Kidney (tissue), 14 donors: ENCODE data around the gene DLGAP4. TPM values are rescaled to one million over a fixed set of nuclear protein-coding genes. Genes with fewer than 3 reads are reported as not detected.

Experiments
- DNase-seq, 5 donors: peaks; one replicate each; pipeline ENCODE4 v3.0.0-alpha.2; 2013 to 2020
- FAIRE-seq: peaks from 2 replicates; lab custom pipeline; 2012; peaks lifted over from hg19 to GRCh38; lab: Jason Lieb, UNC
- H3K27ac ChIP-seq, 2 donors: one replicate each; pipeline ENCODE4 v1.7.0; 2013; ENCODE audit warnings: low read depth in 2 of 2, low read length in 2 of 2, inconsistent platforms in 1 of 2
- H3K27me3 ChIP-seq: one replicate; pipeline ENCODE4 v1.7.1; 2013; ENCODE audit warnings: low read length, inconsistent platforms; ENCODE audit not compliant: control insufficient read depth, insufficient read depth
- H3K36me3 ChIP-seq, 3 donors: one replicate each; pipeline versions ENCODE4 v1.7.0 to v1.7.1; 2013; ENCODE audit warnings: low read length in 3 of 3, control low read depth in 1 of 3, inconsistent platforms in 1 of 3; ENCODE audit not compliant: insufficient read depth in 3 of 3, control insufficient read depth in 2 of 3
- H3K4me1 ChIP-seq, 3 donors: one replicate each; pipeline versions ENCODE4 v1.7.0 to v1.7.1; 2013; ENCODE audit warnings: low read length in 3 of 3, inconsistent platforms in 1 of 3, low read depth in 1 of 3; ENCODE audit not compliant: control insufficient read depth in 2 of 3, insufficient read depth in 2 of 3
- H3K4me3 ChIP-seq, 3 donors: one replicate each; pipeline versions ENCODE4 v1.7.0 to v1.8.1; 2013; ENCODE audit warnings: low read length in 3 of 3, control low read depth in 1 of 3, inconsistent platforms in 1 of 3
- H3K9ac ChIP-seq, 3 donors: one replicate each; pipeline versions ENCODE4 v1.7.0 to v1.7.1; 2013; ENCODE audit warnings: low read length in 3 of 3, control low read depth in 1 of 3, inconsistent platforms in 1 of 3
- H3K9me3 ChIP-seq, 3 donors: one replicate each; pipeline versions ENCODE4 v1.7.0 to v1.7.1; 2013; ENCODE audit warnings: low read length in 3 of 3, control low read depth in 1 of 3, inconsistent platforms in 1 of 3; ENCODE audit not compliant: control insufficient read depth in 2 of 3, insufficient read depth in 1 of 3
- intact Hi-C: fragments of 100-400 bp; cut with DNase I; formaldehyde crosslinking; loops from one replicate; pipeline ENCODE4 v1.11.1; 2022
- polyA plus RNA-seq: library from polyadenylated mRNA; stranded (reverse); fragments of 350-450 nt; fragmentation: Illumina TruSeq; extraction: RNeasy Lipid Tissue Mini Kit (QIAGEN cat#74804); gene quantifications from one replicate; pipeline ENCODE4 v1.2.3, GENCODE V29; 2014; ENCODE audit warnings: low read depth, low replicate concordance; ENCODE audit not compliant: insufficient read depth
- total RNA-seq: library from RNA; stranded (reverse); fragmentation: NEBNext Ultra II Directional; extraction: Animal tissue kit (Norgen Biotek cat#: 25700); gene quantifications from one replicate; pipeline ENCODE4 v1.2.1, GENCODE V29; 2021
- TF ChIP-seq, protein P1 (sequence below): IDR thresholded peaks from 3 replicates; pipeline ENCODE4 v1.5.1; 2012; ENCODE audit warnings: mild to moderate bottlenecking, moderate library complexity, borderline replicate concordance; ENCODE audit not compliant: insufficient read depth; ENCODE audit errors: extremely low read depth
- donor health status: control.
- donor health status: control.
- donor health status: control.
- donor health status: control.
- donor health status: control.
- donor health status: DM: yes; HTN: yes; CAD: no.
- donor health status: Normal renal cell carcinoma (clear cell type).

The DLGAP4 gene
- total and polyA plus RNA-seq, 2 donors from 2014 or later, result 19.6 to 62.4 TPM

- peak overlapping the region in 1 of 2 donors; percentile 44 for H3K27ac ChIP-seq
- no peak overlapping the region for H3K9ac ChIP-seq
- no peak overlapping the region for H3K4me3 ChIP-seq
- DNase-seq, result no peak
- H3K4me1 ChIP-seq, result peaks cover 0 to 14% (median 7%) of the 10 kb centered on the region in 3 donors
- H3K9me3 ChIP-seq, result no peaks in the 10 kb centered on the region
- no peaks in the 10 kb centered on the region for H3K27me3 ChIP-seq
- intact Hi-C loops, result no loop called here
- TF ChIP-seq, protein P1, sequence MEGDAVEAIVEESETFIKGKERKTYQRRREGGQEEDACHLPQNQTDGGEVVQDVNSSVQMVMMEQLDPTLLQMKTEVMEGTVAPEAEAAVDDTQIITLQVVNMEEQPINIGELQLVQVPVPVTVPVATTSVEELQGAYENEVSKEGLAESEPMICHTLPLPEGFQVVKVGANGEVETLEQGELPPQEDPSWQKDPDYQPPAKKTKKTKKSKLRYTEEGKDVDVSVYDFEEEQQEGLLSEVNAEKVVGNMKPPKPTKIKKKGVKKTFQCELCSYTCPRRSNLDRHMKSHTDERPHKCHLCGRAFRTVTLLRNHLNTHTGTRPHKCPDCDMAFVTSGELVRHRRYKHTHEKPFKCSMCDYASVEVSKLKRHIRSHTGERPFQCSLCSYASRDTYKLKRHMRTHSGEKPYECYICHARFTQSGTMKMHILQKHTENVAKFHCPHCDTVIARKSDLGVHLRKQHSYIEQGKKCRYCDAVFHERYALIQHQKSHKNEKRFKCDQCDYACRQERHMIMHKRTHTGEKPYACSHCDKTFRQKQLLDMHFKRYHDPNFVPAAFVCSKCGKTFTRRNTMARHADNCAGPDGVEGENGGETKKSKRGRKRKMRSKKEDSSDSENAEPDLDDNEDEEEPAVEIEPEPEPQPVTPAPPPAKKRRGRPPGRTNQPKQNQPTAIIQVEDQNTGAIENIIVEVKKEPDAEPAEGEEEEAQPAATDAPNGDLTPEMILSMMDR, result peak; percentile 10
- no peak for FAIRE-seq
- peaks cover 3 to 12% (median 12%) of the 10 kb centered on the region in 3 donors for H3K36me3 ChIP-seq
These were observed 187.1 kb downstream of the DLGAP4 start for GRCh38 chr20:36493051-36493800.

- FAIRE-seq (no peak), DNase-seq (peak in 1 of 5 donors; percentile 86)
- no peaks in the 10 kb centered on the region for H3K9me3 ChIP-seq
- TF ChIP-seq, protein P1, result no peak
- no peak overlapping the region for H3K4me3 ChIP-seq
- no peak overlapping the region for H3K9ac ChIP-seq
- no peaks in the 10 kb centered on the region for H3K27me3 ChIP-seq
- H3K27ac ChIP-seq, result no peak overlapping the region
- peaks cover 3 to 13% (median 12%) of the 10 kb centered on the region in 3 donors for H3K36me3 ChIP-seq
- H3K4me1 ChIP-seq, result peaks cover 0 to 14% (median 7%) of the 10 kb centered on the region in 3 donors
- intact Hi-C loops, result no loop called here
These were observed 187.6 kb downstream of the DLGAP4 start for GRCh38 chr20:36493801-36494114.

GRCh38 chr20:36496707-36497669 lies 190.8 kb downstream of the DLGAP4 start:
- FAIRE-seq (no peak), DNase-seq (no peak)
- TF ChIP-seq, protein P1, result no peak
- no peak overlapping the region for H3K4me3 ChIP-seq
- H3K36me3 ChIP-seq, result peaks cover 7 to 25% (median 18%) of the 10 kb centered on the region in 3 donors
- no peak overlapping the region for H3K27ac ChIP-seq
- peaks cover 0 to 11% (median 7%) of the 10 kb centered on the region in 3 donors for H3K4me1 ChIP-seq
- no peaks in the 10 kb centered on the region for H3K27me3 ChIP-seq
- intact Hi-C loops, result no loop called here
- no peaks in the 10 kb centered on the region for H3K9me3 ChIP-seq
- H3K9ac ChIP-seq, result no peak overlapping the region
